Measurements from ENCODE around the gene OTUB2.
A peak's percentile ranks its signal among the peaks of the same experiment; 100 is the strongest.

The OTUB2 gene

DNA sequence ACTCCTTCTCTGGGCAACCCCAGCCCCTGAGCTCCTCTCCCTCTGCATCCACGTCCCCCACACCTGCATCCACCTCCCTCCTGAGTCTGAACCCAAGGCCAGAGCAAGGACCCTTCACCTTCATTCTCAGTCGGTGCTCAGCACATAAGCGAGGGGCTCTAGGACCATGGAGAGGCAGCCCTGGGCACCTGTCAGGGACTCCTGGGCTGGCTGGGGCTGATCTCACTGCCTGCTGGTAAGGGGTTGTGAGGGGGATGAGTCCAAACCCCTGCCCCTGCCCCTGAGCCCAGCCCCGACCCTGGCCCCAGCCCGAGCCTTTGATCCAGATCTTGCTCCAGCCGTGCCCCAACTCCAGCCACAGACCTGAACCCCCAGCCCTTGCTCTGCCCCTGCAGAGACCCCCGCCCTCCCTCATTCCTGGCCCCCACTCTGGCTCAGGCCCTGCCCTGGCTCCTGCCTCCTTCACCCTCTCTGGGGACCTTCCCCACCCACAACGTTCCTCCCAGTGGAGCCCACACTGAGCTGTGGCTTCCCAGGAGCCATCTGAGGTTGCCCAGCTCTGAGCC is 29.9 kb upstream of the OTUB2 start:
- no peak for DNase-seq (ENCODE audit: low spot score)

- DNase-seq (ENCODE audit: low spot score) = no peak
Measured at GRCh38 chr14:93997082-93997481, 29.1 kb upstream of the OTUB2 start, which contains the start of gene CCDC197. CCDC197 (plus strand) TSS chr14:93997301; CDS start chr14:93998132, 831 bp downstream.

- DNase-seq (ENCODE audit: low spot score) = no peak
Measured at GRCh38 chr14:93997916-93998870, 27.9 kb upstream of the OTUB2 start.

GRCh38 chr14:93998871-93999403 is 27.2 kb upstream of the OTUB2 start:
- no peak for DNase-seq (ENCODE audit: low spot score)

- no peak for DNase-seq (ENCODE audit: low spot score)
Measured at GRCh38 chr14:93999573-93999972, 26.6 kb upstream of the OTUB2 start.

GRCh38 chr14:94000267-94000666 is 25.9 kb upstream of the OTUB2 start:
- no peak for DNase-seq (ENCODE audit: low spot score)

DNA sequence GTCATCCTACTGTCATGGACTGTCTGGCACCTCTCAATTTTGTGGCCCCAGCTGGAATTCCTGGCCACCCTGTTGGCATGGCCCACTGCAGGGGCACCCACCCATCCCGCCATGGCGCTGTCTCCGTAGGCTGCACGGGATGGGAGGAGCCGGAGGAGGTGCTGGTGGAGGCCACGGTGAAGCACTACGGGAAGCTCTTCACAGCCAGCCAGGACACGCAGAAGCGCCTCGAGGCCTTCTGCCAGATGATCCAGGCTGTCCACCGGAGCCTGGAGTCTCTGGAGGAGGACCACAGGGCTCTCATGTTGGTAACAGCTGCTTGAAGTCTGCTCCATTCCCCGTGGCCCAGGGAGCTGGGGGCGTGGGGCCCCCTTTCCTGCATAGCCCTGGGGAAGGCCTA is 25.1 kb upstream of the OTUB2 start:
- no peak for DNase-seq (ENCODE audit: low spot score)

GRCh38 chr14:94001501-94002396 is 24.4 kb upstream of the OTUB2 start:
- peak; percentile 50 for DNase-seq (ENCODE audit: low spot score)

GRCh38 chr14:94003397-94003796 is 22.7 kb upstream of the OTUB2 start:
- no peak for DNase-seq (ENCODE audit: low spot score)

GRCh38 chr14:94004015-94004414 is 22.1 kb upstream of the OTUB2 start:
- DNase-seq (ENCODE audit: low spot score) = no peak

DNA sequence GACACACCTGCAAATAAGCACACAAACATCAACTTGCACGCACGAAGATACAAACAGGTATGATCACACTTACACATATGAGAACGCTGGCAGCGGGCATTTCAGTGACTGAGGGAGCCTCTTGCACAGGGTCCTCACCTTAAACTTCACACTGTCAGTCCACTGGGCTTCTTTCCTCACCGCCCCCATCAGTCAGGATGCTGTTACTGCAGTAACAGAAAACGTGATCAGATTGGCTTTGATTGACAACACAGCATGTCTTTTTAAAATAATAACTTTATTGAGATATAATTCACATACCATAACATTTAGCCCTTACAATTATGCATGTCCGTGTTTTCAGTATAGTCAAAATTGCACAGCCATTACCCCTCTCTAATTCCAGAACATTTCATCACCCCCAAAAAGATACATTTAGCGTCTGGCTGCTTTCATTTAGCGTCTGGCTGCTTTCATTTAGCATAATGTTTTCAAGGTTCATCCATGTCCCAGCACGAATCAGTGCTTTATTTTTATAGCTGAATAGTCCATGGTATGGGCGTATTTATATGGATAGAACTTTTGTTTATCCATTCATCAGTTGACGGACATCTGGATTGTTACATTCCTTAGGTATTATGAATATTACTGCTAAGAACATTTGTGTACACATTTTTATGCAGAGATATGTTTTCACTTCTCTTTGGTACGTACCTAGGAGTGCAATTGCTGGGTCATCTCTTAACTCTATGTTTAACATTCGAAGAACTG is 20.6 kb upstream of the OTUB2 start:
- no peak for DNase-seq (ENCODE audit: low spot score)

- no peak for DNase-seq (ENCODE audit: low spot score)
Measured at GRCh38 chr14:94008234-94008633, 17.9 kb upstream of the OTUB2 start.

GRCh38 chr14:94009767-94010166 is 16.4 kb upstream of the OTUB2 start:
- DNase-seq (ENCODE audit: low spot score) = no peak

GRCh38 chr14:94010625-94011024 is 15.5 kb upstream of the OTUB2 start:
- DNase-seq (ENCODE audit: low spot score) = no peak

DNA sequence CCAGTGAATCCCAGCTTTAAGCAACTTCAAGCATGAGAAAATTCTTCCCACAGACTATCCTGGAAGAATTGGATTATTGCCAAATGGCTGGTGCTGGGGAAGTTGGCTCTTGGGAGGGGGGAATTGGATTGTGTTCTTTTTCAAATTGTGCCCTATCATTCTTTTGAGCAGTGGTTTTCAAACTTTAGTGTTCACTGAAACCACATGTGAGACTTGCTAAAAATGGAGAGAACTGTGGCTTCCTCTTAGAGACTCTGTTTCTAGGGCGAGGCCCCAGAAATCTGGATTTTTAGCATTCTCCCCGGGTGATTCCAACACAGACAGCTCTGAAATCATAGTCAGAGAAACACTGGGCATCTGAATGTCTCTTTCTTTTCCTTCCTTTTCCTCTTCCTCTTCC is 14.3 kb upstream of the OTUB2 start:
- DNase-seq (ENCODE audit: low spot score) = no peak

GRCh38 chr14:94014382-94014781 is 11.8 kb upstream of the OTUB2 start:
- DNase-seq (ENCODE audit: low spot score) = no peak

GRCh38 chr14:94015223-94015622 is 10.9 kb upstream of the OTUB2 start:
- DNase-seq (ENCODE audit: low spot score) = no peak

- DNase-seq (ENCODE audit: low spot score) = no peak
Measured at GRCh38 chr14:94016446-94016976, 9.6 kb upstream of the OTUB2 start.

GRCh38 chr14:94018308-94018707 is 7.8 kb upstream of the OTUB2 start:
- DNase-seq (ENCODE audit: low spot score) = no peak

DNA sequence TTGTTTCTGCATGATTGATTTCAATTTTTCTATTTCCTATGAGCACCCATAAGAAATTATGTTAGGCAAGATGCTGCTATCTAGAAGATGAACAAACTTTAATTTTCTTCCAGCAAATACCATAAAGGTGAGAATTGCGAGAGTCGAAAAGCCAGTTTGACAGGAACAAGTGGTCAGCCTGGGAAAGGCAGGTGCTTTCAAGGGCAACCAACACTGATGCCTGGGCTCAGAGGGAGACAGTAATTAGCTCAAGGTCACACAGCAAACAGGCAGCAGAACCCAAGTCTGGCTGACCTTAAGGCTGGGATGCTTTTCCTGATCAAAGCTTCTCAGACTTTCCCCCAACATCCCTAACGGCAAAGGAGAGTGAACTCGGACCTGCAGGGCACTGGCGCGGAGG is 6.8 kb upstream of the OTUB2 start:
- no peak for DNase-seq (ENCODE audit: low spot score)

DNA sequence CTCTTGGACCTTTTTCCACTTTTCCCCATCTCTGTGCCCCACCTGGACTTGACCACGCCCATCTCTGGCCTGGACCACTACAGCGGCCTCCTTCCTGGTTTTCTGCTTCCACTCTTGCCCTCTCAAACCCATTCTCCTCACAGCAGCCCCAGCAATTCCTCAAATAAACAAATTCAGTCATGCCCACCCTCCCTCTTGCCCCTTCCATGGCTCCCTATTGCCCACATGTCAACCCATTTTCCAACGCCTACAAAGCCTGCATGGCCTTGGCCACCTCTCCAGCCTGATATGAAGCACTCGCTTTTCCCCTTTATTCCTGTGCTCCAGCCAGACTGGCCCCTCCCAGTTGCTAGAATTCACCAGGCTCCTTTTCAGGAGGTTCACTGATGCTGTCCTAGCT is 5.9 kb upstream of the OTUB2 start:
- no peak for DNase-seq (ENCODE audit: low spot score)
